MCF 10A (cell line): ENCODE measurements around the gene CATSPERD. TPM values are rescaled to one million over a fixed set of nuclear protein-coding genes. Genes with fewer than 3 reads are reported as not detected.

Experiments used
- BruUV-seq: library from RNA; stranded (reverse); fragments of 400-500 nt; replicated peaks from 2 replicates; lab custom pipeline; 2021; lab: Mats Ljungman, UMichigan
- CTCF ChIA-PET: fragments of 300-600 bp; sonication (Branson Sonifier 250); formaldehyde crosslinking; extraction: SDS; loops from one replicate; lab custom pipeline; 2021; ENCODE audit warnings: antibody characterized with exemption, inconsistent platforms; lab: Yijun Ruan, JAX
- POLR2A ChIA-PET: fragments of 300-600, 350-650 bp; sonication (Branson Sonifier 250); formaldehyde crosslinking; extraction: SDS; loops from one replicate; lab custom pipeline; 2020; ENCODE audit warnings: antibody characterized with exemption, inconsistent platforms; lab: Yijun Ruan, JAX
- DNase-seq: peaks from one replicate; pipeline ENCODE4 v3.0.0-alpha.2; 2018; ENCODE audit not compliant: unreplicated experiment
- H3K27ac Mint-ChIP-seq: one replicate; pipeline ENCODE4 v1.8.0; 2022; ENCODE audit warnings: mild to moderate bottlenecking, low read depth, mixed read lengths; ENCODE audit not compliant: unreplicated experiment
- H3K27me3 Mint-ChIP-seq: one replicate; pipeline ENCODE4 v1.8.0; 2022; ENCODE audit warnings: mixed read lengths; ENCODE audit not compliant: insufficient read depth, unreplicated experiment
- H3K36me3 Mint-ChIP-seq: one replicate; pipeline ENCODE4 v1.8.0; 2022; ENCODE audit warnings: mild to moderate bottlenecking, moderate library complexity, mixed read lengths; ENCODE audit not compliant: insufficient read depth, unreplicated experiment
- H3K4me1 Mint-ChIP-seq: one replicate; pipeline ENCODE4 v1.8.0; 2022; ENCODE audit warnings: mixed read lengths; ENCODE audit not compliant: insufficient read depth, unreplicated experiment
- H3K4me3 Mint-ChIP-seq: one replicate; pipeline ENCODE4 v1.8.0; 2022; ENCODE audit warnings: mild to moderate bottlenecking, moderate library complexity, mixed read lengths; ENCODE audit not compliant: unreplicated experiment
- H3K9me3 Mint-ChIP-seq: one replicate; pipeline ENCODE4 v1.8.0; 2022; ENCODE audit warnings: mixed read lengths; ENCODE audit not compliant: unreplicated experiment
- intact Hi-C: fragments of 100-400 bp; cut with micrococcal nuclease; formaldehyde crosslinking; loops from 2 replicates; pipeline ENCODE4 v1.14.1; 2022
- total RNA-seq: library from RNA; stranded (reverse); gene quantifications from 2 replicates; pipeline ENCODE4 v1.2.3, GENCODE V29; 2022
- TF ChIP-seq, protein P1 (sequence below): fragments of 200-600 bp; IDR thresholded peaks from one replicate; pipeline ENCODE4 v1.8.0; 2022; ENCODE audit warnings: antibody characterized with exemption, mild to moderate bottlenecking; ENCODE audit not compliant: unreplicated experiment

CATSPERD gene
- total RNA-seq, 1 experiment from 2014 or later = not detected

DNA sequence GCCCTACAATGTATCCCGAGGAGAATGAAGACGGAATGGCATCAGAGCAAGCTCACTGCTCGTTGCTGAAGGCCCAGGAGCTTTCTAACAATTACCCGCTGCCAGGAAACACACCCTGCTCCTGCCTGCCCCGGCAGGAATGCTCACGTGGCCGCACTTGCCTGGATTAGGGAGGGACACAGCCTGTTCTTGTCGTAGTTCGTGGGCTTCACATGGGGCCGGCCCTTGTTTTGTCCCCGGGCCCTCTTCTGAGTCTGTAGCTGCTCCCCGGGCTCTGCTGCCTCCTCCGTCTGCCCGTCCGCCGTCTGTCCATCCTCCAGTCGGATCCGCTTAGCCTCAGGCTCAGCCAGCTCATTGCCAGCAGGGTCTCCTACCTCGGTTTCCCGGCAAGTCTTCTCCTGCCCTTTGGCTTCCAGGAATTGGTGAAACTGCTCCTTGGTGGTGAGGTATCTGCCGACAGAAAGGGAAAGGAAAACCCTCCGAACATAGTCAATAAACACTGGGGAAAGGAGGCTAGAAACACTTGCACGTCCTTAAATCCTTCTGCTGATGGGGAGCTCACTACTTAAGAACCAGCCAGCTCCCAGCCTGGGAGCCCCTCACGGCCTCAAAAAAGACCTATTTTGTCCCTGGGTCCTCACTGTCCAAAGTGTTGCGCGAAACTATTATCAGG is 69.6 kb downstream of the CATSPERD start:
- ChIA-PET CTCF (interaction anchor here (0.5 to 1.0 kb wide), 3 partner anchors 14 to 615 kb away, joined by 3 to 4 read pairs (median 3); no protein-coding TSS in a partner anchor), POLR2A (interaction anchor here (0.6 to 3.1 kb wide), 11 partner anchors 14 to 976 kb away, joined by 3 to 27 read pairs (median 4); partner anchors contain the start of genes CATSPERD, LONP1, NDUFA11 and RPL36)
- TF ChIP-seq, protein P1, sequence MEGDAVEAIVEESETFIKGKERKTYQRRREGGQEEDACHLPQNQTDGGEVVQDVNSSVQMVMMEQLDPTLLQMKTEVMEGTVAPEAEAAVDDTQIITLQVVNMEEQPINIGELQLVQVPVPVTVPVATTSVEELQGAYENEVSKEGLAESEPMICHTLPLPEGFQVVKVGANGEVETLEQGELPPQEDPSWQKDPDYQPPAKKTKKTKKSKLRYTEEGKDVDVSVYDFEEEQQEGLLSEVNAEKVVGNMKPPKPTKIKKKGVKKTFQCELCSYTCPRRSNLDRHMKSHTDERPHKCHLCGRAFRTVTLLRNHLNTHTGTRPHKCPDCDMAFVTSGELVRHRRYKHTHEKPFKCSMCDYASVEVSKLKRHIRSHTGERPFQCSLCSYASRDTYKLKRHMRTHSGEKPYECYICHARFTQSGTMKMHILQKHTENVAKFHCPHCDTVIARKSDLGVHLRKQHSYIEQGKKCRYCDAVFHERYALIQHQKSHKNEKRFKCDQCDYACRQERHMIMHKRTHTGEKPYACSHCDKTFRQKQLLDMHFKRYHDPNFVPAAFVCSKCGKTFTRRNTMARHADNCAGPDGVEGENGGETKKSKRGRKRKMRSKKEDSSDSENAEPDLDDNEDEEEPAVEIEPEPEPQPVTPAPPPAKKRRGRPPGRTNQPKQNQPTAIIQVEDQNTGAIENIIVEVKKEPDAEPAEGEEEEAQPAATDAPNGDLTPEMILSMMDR = no peak
- Mint-ChIP-seq H3K9me3 (no peaks in the 10 kb centered on the region), H3K4me1 (peaks cover 14% of the 10 kb centered on the region), H3K27ac (peak overlapping the region; percentile 100), H3K4me3 (peak overlapping the region; percentile 98), H3K27me3 (no peaks in the 10 kb centered on the region), H3K36me3 (peaks cover 49% of the 10 kb centered on the region)
- intact Hi-C loops = loop anchor here (10.0 kb wide), 1 partner anchor 95 kb away; the partner anchor contains the start of gene RPL36
- no TSS peak for BruUV-seq
- DNase-seq = no peak

DNA sequence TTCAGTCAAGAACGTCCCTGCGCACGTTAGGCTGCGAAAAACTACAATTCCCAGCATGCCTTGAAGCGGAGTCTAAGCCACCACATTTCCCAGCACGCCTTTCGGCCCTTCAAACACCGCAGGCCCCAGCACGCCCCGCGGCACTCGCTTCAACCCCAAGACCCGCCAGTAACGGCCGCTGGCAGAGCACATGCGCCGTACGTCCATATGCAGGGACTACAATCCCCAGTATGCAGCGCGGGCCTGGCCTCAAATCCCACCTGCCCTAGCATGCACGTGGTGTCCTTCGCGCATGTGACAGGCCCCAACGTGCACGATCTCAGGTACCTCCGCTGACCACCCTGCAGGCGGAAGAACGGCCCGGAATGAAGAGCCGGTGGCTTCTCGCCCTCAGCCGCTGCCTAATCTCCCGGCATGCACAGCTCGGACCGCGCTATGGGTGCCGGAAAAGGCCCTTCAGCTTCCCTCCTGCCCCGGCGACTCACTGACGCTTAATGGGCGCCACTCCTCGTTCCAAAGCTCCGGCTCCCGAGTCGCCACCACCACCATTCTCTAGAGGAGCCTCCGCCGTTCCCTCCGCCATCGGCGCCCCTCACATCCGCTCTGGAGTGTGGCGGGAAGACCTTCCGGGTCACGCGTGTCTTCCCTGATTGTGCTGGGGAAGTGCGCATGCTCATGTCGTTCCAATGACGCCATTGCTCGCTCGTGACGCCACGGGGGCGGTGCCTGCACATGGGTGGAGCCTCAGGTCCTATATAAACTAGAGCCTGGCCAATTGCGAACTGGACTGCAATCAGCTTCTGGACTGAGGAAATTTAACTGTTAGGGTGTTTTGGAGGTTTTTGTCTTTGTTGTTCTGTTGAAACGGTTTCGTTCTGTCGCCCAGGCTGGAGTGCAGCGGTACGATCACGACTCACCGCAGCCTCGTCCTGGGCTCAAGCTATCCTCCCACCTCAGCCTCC is 70.4 kb downstream of the CATSPERD start, which contains the start of gene DUS3L:
DUS3L (minus strand) TSS at position 605 of the 962 bp plus-strand sequence; CDS start at position 583, 22 bp downstream.
- Mint-ChIP-seq H3K27me3 (no peaks in the 10 kb centered on the region), H3K9me3 (no peaks in the 10 kb centered on the region), H3K4me3 (peak within 1 kb of the TSS; percentile 98), H3K36me3 (peaks cover 47% of the 10 kb centered on the region), H3K27ac (peak within 1 kb of the TSS; percentile 100), H3K4me1 (peaks cover 14% of the 10 kb centered on the region)
- ChIA-PET CTCF (interaction anchor here (1.8 kb wide), 1 partner anchor 13 kb away, joined by 8 read pairs; no protein-coding TSS in a partner anchor), POLR2A (interaction anchor here (0.6 to 3.1 kb wide), 13 partner anchors 13 to 976 kb away, joined by 3 to 27 read pairs (median 4); partner anchors contain the start of genes CATSPERD, LONP1, NDUFA11 and RPL36)
- DNase-seq = peak; percentile 98
- TF ChIP-seq, protein P1 = no peak
- intact Hi-C loops = loop anchor here (1.0 to 10.0 kb wide), 2 partner anchors 18 to 96 kb away; partner anchors contain the start of gene RPL36
- TSS peak; percentile 92 for BruUV-seq

DNA sequence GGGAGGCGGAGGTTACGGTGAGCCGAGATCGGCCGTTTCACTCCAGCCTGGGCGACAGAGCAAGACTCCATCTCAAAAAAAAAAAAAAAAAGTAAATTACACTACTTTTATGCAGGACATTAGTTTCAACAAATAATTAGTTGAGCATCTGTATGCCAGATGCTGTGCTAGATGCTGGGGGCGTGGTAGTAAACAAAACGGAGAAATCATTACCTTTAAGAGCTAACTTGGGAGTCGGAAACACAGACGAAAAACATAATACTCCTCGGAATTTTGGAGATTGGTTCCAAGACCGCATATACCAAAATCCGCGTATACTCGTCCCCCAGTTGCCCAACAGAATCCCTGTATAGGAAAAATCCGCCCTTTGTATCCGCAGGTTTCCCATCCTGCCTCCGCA is 71.8 kb downstream of the CATSPERD start:
- Mint-ChIP-seq H3K36me3 (peaks cover 33% of the 10 kb centered on the region), H3K9me3 (no peaks in the 10 kb centered on the region), H3K27me3 (no peaks in the 10 kb centered on the region), H3K27ac (no peak overlapping the region), H3K4me1 (peaks cover 14% of the 10 kb centered on the region), H3K4me3 (no peak overlapping the region)
- intact Hi-C loops = loop anchor here (10.0 kb wide), 1 partner anchor 97 kb away; the partner anchor contains the start of gene RPL36
- DNase-seq = no peak
- TF ChIP-seq, protein P1 = no peak
- CTCF ChIA-PET = interaction anchor here (0.6 to 1.8 kb wide), 2 partner anchors 12 to 177 kb away, joined by 3 to 8 read pairs; no protein-coding TSS in a partner anchor
- BruUV-seq = no TSS peak
- POLR2A ChIA-PET = interaction anchor here (2.8 to 3.1 kb wide), 3 partner anchors 73 to 112 kb away, joined by 15 to 27 read pairs (median 24); partner anchors contain the start of genes CATSPERD, LONP1, NDUFA11 and VMAC
